ENCODE data around the gene HSD17B12.

HSD17B12 gene

DNA sequence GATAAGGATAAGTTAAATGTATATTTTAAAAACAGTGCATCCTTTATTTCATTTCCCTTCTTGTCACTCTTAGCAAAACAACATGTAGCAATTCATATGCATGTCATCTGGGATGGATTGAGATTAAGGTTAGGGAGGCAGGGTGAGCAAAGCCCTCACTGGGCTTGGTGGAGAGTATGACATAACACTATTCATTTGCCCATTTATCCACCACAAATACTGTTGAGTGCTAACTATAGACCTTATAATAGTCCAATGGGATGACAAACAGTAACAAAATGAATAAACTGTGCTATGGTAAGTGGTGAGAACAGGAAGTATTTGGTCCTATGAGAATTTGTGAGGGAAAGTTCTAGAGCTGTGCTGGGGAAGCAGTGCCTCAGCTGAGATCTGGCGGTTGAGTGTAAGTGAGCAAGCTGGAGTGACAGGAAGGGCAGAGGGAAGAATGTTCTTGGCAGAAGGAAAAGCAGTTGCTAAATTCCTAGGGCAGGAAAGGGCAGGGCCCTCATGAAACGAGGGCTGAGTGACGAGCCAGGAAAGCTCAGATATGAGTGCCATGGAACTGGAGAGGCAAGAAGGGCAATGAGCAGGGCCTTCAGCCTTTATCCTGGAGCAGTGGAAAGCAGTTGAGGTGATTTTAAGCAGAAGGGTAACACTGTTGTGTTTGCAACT, 6.7 kb downstream of the HSD17B12 start:
- DNase-seq (ENCODE audit: low read depth in 3 of 3, low spot score in 1 of 3): no peak

DNA sequence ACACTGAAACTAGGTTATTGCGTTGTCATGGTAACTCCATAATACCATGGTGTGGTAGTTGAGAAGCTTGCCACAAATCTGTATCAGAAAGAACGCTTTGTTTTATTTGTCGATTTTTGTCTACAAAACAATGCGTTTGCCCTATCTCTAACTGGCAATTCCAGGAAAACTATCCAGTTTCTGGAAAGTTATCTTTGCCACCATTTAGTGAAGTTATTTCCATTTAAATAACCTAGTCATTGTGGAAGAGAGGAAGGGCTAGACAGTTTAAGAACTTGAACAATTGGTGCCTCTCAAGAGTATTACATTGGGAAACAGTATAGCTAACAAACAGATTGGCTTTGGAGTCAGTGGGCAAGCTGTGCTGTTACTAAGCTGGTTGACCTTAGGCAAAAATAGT, 7.9 kb downstream of the HSD17B12 start:
- DNase-seq (ENCODE audit: low read depth in 3 of 3, low spot score in 1 of 3): no peak

DNA sequence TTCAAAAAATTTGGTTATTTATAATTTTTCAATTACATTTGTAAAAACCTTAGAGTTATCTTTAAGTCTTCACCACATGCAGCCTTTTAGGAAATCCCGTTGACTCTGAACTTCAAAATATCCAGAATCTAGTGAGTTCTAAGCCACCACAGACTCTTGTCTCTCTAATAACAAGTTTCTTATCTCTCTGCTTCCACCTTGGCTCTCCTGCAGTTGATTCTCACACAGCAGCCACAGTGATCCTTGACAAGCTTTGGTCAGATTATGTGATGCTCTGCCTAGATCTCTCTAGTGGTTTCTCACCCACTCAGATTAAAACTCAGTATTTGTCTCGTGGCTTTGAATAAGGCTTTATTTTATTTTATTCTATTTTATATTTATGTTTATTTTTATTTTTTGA, 8.6 kb downstream of the HSD17B12 start:
- no peak for DNase-seq (ENCODE audit: low read depth in 3 of 3, low spot score in 1 of 3)

DNA sequence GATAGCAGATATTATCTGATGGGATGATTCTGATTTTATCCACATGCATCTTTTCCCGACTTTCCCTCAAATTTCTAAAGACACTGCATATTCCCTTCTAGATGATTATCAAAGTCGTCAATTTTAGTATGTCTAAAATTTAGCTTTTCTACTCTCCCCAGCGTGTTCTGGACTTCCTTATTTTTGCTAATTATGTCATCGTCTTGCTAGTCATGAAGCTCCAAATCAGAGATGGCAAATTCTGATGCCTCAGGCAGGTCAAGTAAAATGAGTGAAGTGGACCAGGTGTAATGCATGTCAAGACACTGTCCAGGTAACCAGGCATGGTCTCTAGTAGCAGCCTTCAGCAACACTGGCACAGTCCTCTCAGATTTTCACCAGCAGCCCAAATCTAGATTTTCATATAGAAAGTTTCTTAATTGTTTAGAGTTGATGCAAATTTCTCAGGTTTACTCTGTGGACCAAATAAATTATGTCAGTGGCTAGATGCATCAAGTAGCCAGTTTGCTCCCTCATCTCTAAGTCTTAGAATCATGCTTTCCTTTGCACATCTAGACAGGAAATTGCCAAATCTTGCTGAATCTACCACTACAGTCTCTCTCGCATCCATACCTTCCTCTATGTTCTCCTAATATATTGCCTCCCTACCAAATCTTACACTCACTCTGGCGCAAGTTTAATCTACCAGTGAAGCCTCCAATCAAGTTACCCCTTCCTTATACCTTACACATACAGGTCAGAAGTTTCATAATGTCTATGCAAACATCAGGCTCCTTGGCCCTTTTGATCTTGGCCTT, 10.6 kb downstream of the HSD17B12 start:
- DNase-seq (ENCODE audit: low read depth in 3 of 3, low spot score in 1 of 3): no peak

DNA sequence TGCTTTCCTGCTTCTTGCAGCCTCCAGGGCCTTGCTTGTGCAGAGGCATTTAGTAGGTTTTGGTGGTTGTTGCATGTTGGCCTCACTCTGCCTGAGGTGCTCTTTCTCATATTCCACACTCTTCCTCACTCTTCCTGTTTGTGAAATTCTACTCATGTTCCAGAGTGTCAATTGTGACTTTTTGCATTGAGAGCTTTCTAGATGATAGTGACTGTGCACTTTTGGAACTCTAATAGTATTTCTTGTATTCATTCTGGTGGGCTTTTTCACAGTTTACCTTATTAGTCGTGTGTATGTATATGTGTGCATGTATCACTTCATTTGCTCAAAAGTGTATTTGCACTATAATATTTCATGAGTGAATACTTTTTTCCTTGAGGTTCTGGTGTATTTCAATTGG, 11.3 kb downstream of the HSD17B12 start:
- DNase-seq (ENCODE audit: low read depth in 3 of 3, low spot score in 1 of 3): no peak

DNA sequence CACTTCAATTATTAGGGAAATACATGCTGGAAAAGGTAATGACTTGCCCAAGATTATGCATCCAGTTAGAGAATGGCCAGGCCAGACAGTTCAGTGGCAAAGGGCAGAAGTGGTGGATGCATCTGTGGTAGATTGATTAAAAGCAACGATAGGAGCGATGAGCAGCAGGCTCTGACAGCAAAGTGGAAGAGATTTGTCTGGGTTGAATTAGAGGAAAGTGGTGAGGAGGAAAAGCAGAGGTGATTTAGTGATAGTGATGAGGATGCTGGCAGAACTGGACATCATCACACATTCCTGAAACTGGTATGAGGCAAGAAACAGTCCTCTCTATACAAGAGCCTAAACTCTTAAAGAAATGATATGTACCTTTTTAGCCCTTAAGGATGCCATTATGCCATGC, 12.5 kb downstream of the HSD17B12 start:
- no peak for DNase-seq (ENCODE audit: low read depth in 3 of 3, low spot score in 1 of 3)

DNA sequence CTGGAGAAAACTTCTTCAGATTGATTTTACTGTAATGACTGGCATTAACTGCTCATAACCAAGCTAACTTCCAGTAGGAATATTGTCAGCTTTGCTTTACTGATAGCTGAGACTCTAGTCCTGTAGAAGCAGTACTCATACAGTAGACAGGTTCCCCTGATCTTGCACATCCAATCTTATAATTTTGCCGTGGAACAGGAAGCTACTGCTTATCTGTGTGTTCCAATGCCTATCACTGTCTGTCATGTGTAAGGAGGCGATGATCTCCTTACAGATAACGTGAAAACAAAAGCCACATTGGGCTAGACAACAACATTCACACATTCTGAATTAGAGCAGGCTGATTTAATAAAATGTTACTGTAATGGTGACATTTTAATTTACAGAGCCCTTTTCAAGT, 13.2 kb downstream of the HSD17B12 start:
- DNase-seq (ENCODE audit: low read depth in 3 of 3, low spot score in 1 of 3): no peak

DNA sequence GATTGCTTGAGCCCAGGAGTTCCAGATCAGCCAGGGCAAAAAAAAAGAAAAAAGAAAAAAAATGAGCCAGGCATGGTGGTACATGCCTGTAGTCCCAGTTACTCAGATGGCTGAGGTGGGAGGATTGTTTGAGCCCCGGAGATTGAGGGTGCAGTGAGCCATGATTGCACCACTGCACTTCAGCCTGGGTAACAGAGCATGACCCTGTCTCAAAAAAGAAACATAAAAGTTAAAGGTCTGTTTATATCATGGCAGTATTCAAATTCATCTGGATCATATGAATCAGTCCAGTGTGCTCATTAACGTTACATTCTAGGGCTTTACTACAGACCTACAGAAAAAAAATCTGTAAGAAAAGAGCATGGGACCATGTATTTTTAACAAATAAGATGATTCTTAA, 13.9 kb downstream of the HSD17B12 start:
- DNase-seq (ENCODE audit: low read depth in 3 of 3, low spot score in 1 of 3): no peak

DNA sequence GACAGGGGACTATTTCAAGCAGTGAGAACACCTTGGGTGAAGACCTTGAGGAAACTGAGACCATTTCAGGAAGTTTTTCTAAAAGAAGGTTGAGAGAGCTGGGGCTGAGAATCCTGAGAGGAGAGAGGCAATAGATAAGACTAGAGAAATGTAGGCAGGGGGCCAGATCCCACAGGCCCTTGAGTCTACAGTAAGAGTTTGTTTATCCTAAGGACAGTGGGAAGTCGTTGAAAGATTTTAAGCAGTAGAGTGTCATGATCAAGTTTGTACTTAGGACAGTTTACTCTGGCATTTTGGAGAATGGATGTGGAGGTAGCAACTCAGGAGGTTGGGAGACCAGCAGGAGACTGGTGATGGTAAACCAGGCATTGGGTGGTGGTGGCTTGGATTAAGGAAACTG, 17.1 kb downstream of the HSD17B12 start:
- no peak for DNase-seq (ENCODE audit: low read depth in 3 of 3, low spot score in 1 of 3)

DNA sequence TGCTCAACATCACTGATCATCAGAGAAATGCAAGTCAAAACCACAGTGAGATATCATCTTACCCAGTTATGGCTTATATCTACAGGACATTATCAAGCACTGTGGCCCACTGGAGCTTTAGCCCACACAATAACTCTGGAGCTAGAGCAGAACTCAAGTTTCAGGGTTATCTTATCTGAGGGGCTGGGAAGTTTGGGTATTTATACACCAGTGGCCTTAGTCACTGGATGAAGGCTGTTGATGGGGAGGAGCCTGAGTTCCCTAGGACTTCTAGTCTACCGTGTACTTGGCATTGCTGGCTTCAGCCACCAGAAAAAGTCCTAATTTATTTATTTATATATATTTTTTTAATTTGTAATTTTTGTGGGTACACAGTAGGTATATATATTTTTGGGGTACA, 19.3 kb downstream of the HSD17B12 start:
- no peak for DNase-seq (ENCODE audit: low read depth in 3 of 3, low spot score in 1 of 3)

DNA sequence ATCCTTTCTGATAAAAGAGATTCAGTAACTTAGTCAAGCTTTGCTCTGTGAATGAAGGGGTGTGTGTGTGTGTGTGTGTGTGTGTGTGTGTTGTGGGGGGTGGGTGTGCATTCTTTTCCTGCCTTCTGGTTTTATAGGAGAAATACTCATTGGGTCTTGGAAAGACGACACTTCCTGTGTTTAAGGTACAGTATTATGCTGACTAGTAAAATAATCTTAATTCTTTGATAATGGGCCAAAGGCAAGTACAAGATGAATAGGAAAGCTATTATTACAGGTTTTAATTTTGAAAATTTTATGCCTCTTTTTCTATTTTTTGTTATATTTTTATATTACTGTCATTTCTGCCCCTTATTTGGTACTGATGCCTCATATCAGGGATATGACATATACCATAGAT, 26.1 kb downstream of the HSD17B12 start:
- DNase-seq (ENCODE audit: low read depth in 3 of 3, low spot score in 1 of 3): no peak

DNA sequence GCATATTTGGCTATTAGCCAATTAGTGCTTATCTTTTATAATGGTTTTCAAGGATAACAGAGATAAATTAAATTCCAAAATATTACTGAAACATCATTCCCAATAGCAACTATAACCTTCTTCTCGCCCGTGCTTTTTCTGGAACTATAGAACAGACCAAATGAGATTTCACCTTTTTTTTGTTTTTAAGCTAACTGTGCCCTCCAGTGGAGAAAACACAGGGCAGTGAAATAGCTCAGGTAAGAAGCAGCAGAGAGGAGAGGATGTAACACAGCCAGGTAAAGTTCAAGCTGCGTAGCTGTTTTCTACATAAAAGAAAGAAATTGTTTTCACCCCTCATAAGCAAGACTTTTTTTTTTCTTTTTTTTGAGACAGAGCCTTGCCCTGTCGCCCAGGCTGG, 28.2 kb downstream of the HSD17B12 start:
- DNase-seq (ENCODE audit: low read depth in 3 of 3, low spot score in 1 of 3): no peak

DNA sequence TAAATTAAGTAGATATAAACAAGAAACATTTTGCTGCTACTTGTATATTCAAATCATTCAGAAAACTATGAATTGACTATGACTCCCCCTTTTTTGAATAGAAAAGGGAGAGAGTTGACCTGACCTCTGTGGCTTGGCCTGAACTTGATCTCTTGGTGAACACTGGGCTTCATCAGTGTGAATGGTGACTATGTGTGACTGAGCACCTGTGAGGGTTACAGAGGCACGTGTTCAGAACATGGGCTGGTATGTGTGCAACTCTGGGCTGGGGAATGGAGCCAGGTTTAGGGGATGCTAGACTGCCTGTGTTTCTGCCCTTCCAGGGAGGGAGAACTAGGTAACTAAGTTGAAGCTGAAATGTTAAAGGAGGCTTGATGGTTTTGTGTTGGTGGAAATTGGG, 29.2 kb downstream of the HSD17B12 start:
- no peak for DNase-seq (ENCODE audit: low read depth in 3 of 3, low spot score in 1 of 3)

DNA sequence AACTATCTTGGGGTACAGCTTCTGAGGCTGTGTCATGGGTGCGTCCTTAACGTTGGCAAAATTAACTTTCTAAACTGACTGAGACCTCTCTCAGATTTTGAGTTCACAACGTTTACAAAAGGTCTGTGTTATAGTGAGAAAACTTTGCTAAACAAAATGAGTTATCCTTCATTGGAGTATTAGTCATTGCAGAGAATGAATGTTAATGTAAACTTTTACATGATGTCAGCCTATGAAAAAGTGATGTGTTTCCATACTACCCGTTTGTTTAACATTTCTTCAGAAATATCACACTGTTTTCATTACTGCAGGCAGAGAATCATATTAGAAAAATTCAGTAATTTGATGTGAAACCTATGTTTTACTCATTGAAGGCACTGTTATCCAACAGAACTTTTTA, 32.1 kb downstream of the HSD17B12 start:
- DNase-seq (ENCODE audit: low read depth in 3 of 3, low spot score in 1 of 3): no peak

DNA sequence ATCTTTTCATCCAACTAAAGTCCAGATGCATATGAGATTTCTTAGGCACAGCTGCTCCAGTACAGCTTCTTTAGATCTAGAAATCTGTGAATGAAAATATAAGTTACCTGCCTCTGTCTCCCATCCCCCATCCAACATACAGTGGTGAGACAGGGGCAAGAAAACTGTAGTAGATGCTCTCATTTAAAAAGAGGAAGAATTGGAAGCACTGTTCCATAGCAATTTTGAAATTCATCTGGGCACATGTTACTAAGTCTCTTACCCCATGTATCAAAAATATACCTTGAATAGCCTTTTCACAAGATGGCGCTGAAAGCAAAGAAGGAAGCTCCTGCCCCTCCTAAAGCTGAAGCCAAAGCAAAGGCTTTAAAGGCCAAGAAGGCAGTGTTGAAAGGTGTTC, 37.8 kb downstream of the HSD17B12 start:
- DNase-seq (ENCODE audit: low read depth in 3 of 3, low spot score in 1 of 3): no peak

DNA sequence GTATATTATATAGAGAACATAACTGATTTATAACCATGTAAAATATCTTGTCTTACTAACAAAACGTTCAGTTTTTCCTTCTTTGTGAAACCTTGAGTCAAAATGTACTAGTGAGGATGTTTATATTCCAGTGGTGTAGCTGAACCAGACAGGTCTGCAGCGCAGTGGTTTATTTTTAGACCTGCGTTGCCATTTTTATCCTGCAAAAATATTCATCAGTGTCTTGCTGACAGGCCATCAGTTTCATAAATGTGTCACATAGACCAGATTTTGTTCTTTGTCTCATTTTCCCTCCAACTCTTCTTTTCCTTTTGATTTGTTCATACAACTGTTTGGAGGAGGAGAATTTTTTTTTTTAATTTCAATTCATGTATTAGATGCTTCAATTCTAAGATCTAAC, 43.1 kb downstream of the HSD17B12 start:
- DNase-seq (ENCODE audit: low read depth in 3 of 3, low spot score in 1 of 3): no peak

DNA sequence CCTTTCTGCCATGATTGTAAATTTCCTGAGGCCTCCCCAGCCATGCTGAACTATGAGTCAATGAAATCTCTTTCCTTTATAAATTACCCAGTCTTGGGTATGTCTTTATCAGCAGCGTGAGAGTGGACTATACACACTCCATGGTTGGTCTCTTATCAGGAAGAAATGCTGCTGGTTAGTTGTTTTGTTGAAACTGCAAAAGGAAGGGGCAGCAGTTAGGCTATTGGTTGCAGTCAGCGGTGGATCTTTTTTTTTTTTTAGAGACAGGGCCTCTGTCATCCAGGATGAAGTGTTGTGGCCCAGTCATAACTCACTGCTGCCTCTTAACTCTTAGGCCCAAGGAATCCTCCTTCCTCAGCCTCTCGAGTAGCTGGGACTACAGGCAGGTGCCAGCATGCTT, 51.7 kb downstream of the HSD17B12 start:
- DNase-seq (ENCODE audit: low read depth in 3 of 3, low spot score in 1 of 3): no peak

DNA sequence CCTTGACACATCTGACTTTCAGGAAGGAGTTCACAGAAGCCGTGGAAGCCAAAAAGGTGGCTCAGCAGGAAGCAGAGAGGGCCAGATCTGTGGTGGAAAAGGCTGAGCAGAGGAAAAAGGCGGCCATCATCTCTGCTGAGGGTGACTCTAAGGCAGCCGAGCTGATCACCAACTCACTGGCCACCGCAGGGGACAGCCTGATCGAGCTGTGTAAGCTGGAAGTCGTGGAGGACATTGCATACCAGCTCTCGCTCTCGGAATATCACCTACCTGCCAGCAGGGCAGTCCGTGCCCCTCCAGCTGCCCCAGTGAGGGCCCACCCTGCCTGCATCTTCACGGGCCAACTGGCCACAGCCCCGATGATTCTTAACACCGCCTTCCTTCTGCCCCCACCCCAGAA, 53.7 kb downstream of the HSD17B12 start:
- DNase-seq (ENCODE audit: low read depth in 3 of 3, low spot score in 1 of 3): no peak

DNA sequence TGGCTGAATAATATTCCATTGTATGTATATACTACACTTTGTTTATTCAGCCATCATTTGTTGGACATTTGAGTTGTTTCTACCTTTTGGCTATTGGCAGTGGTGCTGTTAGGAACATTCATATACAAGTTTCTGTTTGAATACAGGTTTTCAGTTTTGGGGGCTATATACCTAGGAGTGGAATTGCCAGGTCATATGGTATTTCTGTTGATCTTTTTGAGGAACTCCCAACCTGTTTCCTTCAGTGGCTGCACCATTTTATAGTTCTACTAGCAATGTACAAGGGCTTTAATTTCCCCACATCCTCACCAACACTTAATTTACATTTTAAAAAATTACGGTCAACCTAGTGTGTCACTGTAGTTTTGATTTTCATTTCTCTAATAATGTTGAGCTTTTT, 54.6 kb downstream of the HSD17B12 start:
- DNase-seq (ENCODE audit: low read depth in 3 of 3, low spot score in 1 of 3): no peak

DNA sequence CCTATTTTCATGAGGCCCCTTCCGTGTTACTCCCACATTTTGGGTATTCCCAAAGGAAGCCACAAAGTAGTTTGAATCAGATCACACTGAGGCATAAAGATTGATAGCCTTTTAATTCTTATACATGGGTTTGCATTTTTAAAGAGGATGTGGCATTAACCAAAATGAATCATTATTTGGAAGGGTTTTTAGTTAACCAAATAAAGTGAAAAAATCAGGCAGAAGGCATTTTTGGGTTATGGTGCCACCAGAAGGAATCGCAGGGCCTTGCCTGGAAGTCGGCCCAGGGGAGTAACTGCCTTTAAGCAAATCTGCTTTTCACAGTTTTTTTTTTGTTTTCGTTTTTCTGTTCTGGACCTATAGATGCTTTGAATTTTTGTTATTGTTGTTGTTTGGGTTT, 55.4 kb downstream of the HSD17B12 start:
- DNase-seq (ENCODE audit: low read depth in 3 of 3, low spot score in 1 of 3): no peak

DNA sequence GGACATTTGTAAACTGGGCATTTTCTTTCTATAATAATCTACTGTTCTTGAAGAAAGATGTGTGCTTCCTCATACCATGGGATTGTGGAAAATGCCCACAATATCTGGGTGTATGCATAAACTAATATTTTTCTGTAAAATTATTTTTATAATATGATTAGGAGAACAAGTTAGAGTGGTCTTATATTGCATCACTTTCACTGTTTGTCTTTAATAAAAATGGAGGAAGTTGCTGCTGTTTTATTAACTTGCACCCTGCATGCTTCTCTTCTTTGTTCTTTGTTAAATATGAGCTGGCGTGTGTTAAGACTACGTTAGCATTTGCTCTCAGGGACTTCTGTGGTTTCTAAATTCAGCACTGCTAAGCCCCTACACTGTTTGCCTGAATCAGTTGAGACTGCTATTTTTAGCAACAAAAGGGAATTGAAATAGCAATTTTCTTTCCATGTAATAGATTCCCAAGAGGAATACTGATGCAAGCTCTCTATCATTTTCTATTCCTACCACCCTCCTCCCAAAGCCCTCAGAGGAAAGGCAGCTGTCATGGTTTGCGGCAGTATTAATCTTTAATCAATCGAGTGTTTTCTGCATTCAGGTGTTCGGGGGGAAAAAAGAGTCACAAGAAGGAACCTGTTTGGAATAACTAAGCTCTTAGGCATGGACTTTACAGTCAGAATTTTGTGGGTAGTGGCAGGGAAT, 56.1 kb downstream of the HSD17B12 start:
- no peak for DNase-seq (ENCODE audit: low read depth in 3 of 3, low spot score in 1 of 3)

DNA sequence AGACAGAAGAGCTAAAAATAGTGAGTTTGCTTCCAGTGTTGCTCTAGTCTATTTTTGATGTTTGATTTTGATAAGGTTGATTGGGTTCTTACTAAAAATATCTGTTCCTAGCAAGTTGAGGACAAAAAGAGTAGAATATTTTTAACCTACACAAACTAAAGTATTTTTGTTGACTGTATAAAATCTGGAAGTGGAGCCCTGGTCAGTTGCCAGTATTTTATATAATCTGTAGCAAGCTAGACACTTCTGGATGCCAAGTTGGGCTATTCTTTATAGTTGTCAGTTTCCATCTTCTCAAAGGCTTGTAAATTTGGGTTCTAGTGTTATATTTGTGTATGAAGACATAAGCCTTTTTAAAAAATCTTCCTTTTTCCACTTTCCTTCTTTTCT, 56.7 kb downstream of the HSD17B12 start:
- no peak for DNase-seq (ENCODE audit: low read depth in 3 of 3, low spot score in 1 of 3)
